GM18498 (cell line): ENCODE results near the gene ZNF91.
"Not testable (repeated sequence)": the region's sequence is repeated elsewhere in the genome, so short reads cannot be mapped to it uniquely, and the experiment has no call there.

ENCODE experiments used
- ATAC-seq: cut with Tn5 transposase; IDR thresholded peaks from one replicate; pipeline ENCODE4 v1.9.1; 2021; ENCODE audit warnings: mild to moderate bottlenecking, moderate library complexity; ENCODE audit not compliant: unreplicated experiment

The ZNF91 gene

GRCh38 chr19:23395041-23395721, at the start of gene ZNF91:
Gene ZNF91 (minus strand): TSS chr19:23395471. CDS start chr19:23395354, 117 bp downstream.
- peak; percentile 97 for ATAC-seq

GRCh38 chr19:23440791-23441190, 45.5 kb upstream of the ZNF91 start:
- ATAC-seq: no peak

GRCh38 chr19:23440207-23440606, 44.9 kb upstream of the ZNF91 start:
- no peak for ATAC-seq

- no peak for ATAC-seq
Observed at GRCh38 chr19:23439623-23440022, 44.4 kb upstream of the ZNF91 start.

GRCh38 chr19:23437901-23438300, 42.6 kb upstream of the ZNF91 start:
- ATAC-seq: no peak

- ATAC-seq: no peak
Observed at GRCh38 chr19:23436944-23437343, 41.7 kb upstream of the ZNF91 start.

- ATAC-seq: no peak
Observed at GRCh38 chr19:23436318-23436717, 41.0 kb upstream of the ZNF91 start.

- no peak for ATAC-seq
Observed at GRCh38 chr19:23420824-23421223, 25.6 kb upstream of the ZNF91 start.

GRCh38 chr19:23419261-23419660, 24.0 kb upstream of the ZNF91 start:
- not testable (repeated sequence) for ATAC-seq

- ATAC-seq: no peak
Observed at GRCh38 chr19:23415561-23416191, 20.4 kb upstream of the ZNF91 start.

GRCh38 chr19:23415034-23415433, 19.8 kb upstream of the ZNF91 start:
- no peak for ATAC-seq

- ATAC-seq: no peak
Observed at GRCh38 chr19:23410155-23410554, 14.9 kb upstream of the ZNF91 start.

GRCh38 chr19:23409392-23410048, 14.2 kb upstream of the ZNF91 start:
- no peak for ATAC-seq

GRCh38 chr19:23407616-23408133, 12.4 kb upstream of the ZNF91 start:
- ATAC-seq: no peak

GRCh38 chr19:23406721-23407120, 11.4 kb upstream of the ZNF91 start:
- ATAC-seq: no peak

- no peak for ATAC-seq
Observed at GRCh38 chr19:23406091-23406490, 10.8 kb upstream of the ZNF91 start.

- no peak for ATAC-seq
Observed at GRCh38 chr19:23404676-23405075, 9.4 kb upstream of the ZNF91 start.

GRCh38 chr19:23403581-23404324, 8.5 kb upstream of the ZNF91 start:
- no peak for ATAC-seq

GRCh38 chr19:23403052-23403451, 7.8 kb upstream of the ZNF91 start:
- no peak for ATAC-seq

GRCh38 chr19:23402388-23402787, 7.1 kb upstream of the ZNF91 start:
- ATAC-seq: no peak

- no peak for ATAC-seq
Observed at GRCh38 chr19:23401086-23401610, 5.9 kb upstream of the ZNF91 start.
